Upper lobe of left lung (tissue), 6 donors: Measurements from ENCODE around the gene DIPK1A. TPM values are rescaled to one million over a fixed set of nuclear protein-coding genes. Genes with fewer than 3 reads are reported as not detected.

Experiments
- ATAC-seq, 2 donors: fragments of 200-7000 bp; cut with Tn5 transposase; one replicate each; pipeline ENCODE4 v1.9.1; 2022; ENCODE audit warnings: mild to moderate bottlenecking in 2 of 2, moderate library complexity in 2 of 2; ENCODE audit not compliant: low FRiP score in 2 of 2
- DNase-seq, 2 donors: peaks; one replicate each; pipeline ENCODE4 v3.0.0-alpha.2; 2019 to 2020
- H3K27ac ChIP-seq, 4 donors: fragments of 200-600 bp; sonication (generic); one replicate each; pipeline ENCODE4 v1.5.1; 2016 to 2019
- H3K27me3 ChIP-seq, 4 donors: fragments of 200-600 bp; sonication (generic); one replicate each; pipeline ENCODE4 v1.5.1; 2017 to 2019
- H3K36me3 ChIP-seq, 4 donors: fragments of 200-600 bp; sonication (generic); one replicate each; pipeline ENCODE4 v1.5.1; 2016 to 2019
- H3K4me1 ChIP-seq, 4 donors: fragments of 200-600 bp; sonication (generic); one replicate each; pipeline ENCODE4 v1.5.1; 2018 to 2019
- H3K4me3 ChIP-seq, 4 donors: fragments of 200-600 bp; sonication (generic); one replicate each; pipeline ENCODE4 v1.5.1; 2017 to 2019; ENCODE audit warnings: mild to moderate bottlenecking in 2 of 4, moderate library complexity in 1 of 4
- H3K9me3 ChIP-seq, 4 donors: fragments of 200-600 bp; sonication (generic); one replicate each; pipeline ENCODE4 v1.5.1; 2018 to 2019
- EP300 ChIP-seq, 4 donors: sonication (generic); formaldehyde crosslinking; IDR thresholded peaks; one replicate each; pipeline ENCODE4 v1.5.1; 2017; ENCODE audit warnings: antibody characterized with exemption in 4 of 4, control low read depth in 2 of 4
- POLR2A ChIP-seq, 4 donors: fragments of 450-650 bp; IDR thresholded peaks; one replicate each; pipeline ENCODE4 v1.5.1; 2016 to 2017; ENCODE audit warnings: antibody characterized with exemption in 4 of 4, mild to moderate bottlenecking in 2 of 4
- POLR2AphosphoS5 ChIP-seq, 2 donors: sonication (generic); formaldehyde crosslinking; IDR thresholded peaks; one replicate each; pipeline ENCODE4 v1.5.1; 2017; ENCODE audit warnings: antibody characterized with exemption in 2 of 2
- WGBS, 2 donors: methylation state at CpG; one replicate each; pipeline ENCODE4 v1.1.5; 2017 to 2018; 5-methylcytosine and 5-hydroxymethylcytosine counted together
- total RNA-seq, 6 donors: library from RNA; depleted of rRNA in 4 of 6; stranded (reverse); fragments of >200 nt in 4 of 6; gene quantifications; one replicate each; pipeline versions ENCODE4 v1.1.0 to v1.2.1, GENCODE V29; 2016 to 2021
- TF ChIP-seq, protein P1 (sequence below), 6 experiments: fragments of 450-650 bp in 4 of 6; fragments of 200-600 bp in 2 of 6; sonication (generic) in 2 of 6; IDR thresholded peaks; one replicate each; pipeline ENCODE4 v1.5.1; 2016 to 2019; ENCODE audit warnings: antibody characterized with exemption in 6 of 6
- donor health status: DM: no; HTN: no; CAD: no; lungs with moderate emphysema.
- donor health status: DM: no; HTN: yes; CAD: no; lungs with severe emphysema.

DIPK1A gene
- total RNA-seq, 6 donors from 2014 or later, result 2.8 to 15.2 (median 4.4) TPM

GRCh38 chr1:92998821-92999220 lies 37.6 kb upstream of the DIPK1A start:
- Histone ChIP-seq H3K27me3 (no peaks in the 10 kb centered on the region), H3K27ac (no peak overlapping the region), H3K9me3 (no peaks in the 10 kb centered on the region), H3K36me3 (no peaks in the 10 kb centered on the region), H3K4me1 (peaks cover 0 to 15% (median 11%) of the 10 kb centered on the region in 4 donors), H3K4me3 (no peak overlapping the region)
- WGBS, 2 donors, result 81 to 97% methylated on average over 4 to 5 of the region's 5 CpGs
- TF ChIP-seq, protein P1, sequence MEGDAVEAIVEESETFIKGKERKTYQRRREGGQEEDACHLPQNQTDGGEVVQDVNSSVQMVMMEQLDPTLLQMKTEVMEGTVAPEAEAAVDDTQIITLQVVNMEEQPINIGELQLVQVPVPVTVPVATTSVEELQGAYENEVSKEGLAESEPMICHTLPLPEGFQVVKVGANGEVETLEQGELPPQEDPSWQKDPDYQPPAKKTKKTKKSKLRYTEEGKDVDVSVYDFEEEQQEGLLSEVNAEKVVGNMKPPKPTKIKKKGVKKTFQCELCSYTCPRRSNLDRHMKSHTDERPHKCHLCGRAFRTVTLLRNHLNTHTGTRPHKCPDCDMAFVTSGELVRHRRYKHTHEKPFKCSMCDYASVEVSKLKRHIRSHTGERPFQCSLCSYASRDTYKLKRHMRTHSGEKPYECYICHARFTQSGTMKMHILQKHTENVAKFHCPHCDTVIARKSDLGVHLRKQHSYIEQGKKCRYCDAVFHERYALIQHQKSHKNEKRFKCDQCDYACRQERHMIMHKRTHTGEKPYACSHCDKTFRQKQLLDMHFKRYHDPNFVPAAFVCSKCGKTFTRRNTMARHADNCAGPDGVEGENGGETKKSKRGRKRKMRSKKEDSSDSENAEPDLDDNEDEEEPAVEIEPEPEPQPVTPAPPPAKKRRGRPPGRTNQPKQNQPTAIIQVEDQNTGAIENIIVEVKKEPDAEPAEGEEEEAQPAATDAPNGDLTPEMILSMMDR (IDR thresholded peaks at IDR 0.05), result no peak
- no peak for TF ChIP-seq POLR2A (IDR thresholded peaks at IDR 0.05)
- no peak for TF ChIP-seq EP300 (IDR thresholded peaks at IDR 0.05)
- no peak for TF ChIP-seq POLR2AphosphoS5 (IDR thresholded peaks at IDR 0.05)
- no peak for DNase-seq
- ATAC-seq, result no peak

DNA sequence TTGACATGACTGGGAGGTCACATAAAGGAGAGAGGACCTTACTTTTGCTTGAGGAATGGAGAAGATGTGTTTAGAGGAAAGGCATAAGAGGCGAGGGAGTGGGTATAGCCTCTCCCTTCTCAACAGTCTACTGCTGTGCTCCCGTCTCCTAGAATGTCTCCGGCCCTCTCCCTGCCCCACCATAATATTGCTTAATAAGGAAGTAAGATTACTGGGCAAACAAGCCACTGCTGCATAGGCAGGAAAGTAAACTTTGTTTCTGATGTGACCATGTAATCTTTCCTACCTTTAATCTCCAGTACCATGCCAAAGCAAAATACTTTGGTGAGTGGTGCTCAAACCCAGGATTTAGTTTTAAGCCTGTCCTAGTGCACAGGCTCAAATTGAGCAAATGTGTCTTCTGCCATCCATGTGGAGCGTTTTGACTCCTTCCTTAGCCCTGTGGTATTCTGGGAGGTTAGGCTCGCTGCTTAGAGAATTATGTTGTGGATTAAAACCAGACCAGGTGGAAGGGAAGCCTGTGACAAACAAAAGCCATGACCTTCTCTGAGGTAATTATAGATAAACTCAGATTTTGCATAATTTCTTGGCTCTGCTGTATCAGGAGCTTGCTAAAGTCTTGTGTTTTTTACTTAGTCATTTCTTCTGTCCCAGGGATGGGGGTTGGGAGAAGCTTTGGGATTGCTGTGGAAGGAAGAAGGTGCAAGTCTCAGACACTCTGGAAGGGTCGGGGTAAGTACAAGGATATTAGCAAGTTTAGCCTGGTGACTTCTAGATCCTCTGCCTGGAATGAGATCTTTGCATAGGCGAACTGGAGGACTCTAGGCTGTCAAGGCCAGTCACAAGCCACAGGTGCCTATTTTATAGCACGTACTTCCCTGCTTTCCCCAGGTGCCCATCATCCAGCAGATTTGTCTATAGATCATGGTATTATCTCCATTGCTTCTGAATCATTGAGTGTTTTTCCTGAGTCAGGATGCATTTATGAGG lies 34.5 kb upstream of the DIPK1A start:
- DNase-seq, result peak in 1 of 2 donors; percentile 52
- 51 to 69% methylated on average over 8 of the region's 8 CpGs for WGBS, 2 donors
- Histone ChIP-seq H3K4me3 (no peak overlapping the region), H3K27me3 (no peaks in the 10 kb centered on the region), H3K4me1 (peaks cover 0 to 12% (median 8%) of the 10 kb centered on the region in 4 donors), H3K36me3 (no peaks in the 10 kb centered on the region), H3K27ac (peak overlapping the region in 2 of 4 donors; percentile 9 to 57), H3K9me3 (no peaks in the 10 kb centered on the region)
- TF ChIP-seq POLR2AphosphoS5 (IDR thresholded peaks at IDR 0.05), result no peak
- no peak for TF ChIP-seq EP300 (IDR thresholded peaks at IDR 0.05)
- TF ChIP-seq POLR2A (IDR thresholded peaks at IDR 0.05), result no peak
- TF ChIP-seq, protein P1 (IDR thresholded peaks at IDR 0.05), result no peak
- peak; percentile 45 to 71 for ATAC-seq

DNA sequence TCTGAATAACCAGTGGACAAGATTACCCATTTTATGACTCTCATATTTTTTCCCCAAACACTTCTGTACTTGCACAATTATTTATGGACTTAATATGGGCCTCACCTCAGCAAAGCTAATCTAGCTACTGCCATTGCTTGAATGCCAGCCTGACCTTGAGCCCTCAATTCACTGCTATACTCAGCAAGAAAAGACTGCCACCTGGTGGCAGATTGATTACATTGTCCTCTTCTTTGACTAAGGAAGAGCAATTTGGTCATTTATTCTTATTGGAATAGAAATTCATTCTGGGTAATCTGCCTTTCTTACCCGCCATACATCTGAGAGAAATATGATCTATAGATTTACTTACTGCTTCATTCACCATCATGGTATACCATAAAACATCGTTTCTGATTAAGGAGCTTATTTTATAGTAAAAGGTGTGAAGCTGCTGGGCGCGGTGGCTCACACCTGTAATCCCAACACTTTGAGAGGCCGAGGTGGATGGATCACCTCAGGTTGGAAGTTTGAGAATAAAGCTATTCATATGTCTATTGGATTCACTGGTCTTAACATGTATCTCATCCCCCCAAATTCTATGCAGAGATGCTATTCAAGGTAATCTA lies 32.9 kb upstream of the DIPK1A start:
- no peak for TF ChIP-seq EP300 (IDR thresholded peaks at IDR 0.05)
- TF ChIP-seq, protein P1 (IDR thresholded peaks at IDR 0.05), result peak; percentile 60 to 92 (median 82)

DNA sequence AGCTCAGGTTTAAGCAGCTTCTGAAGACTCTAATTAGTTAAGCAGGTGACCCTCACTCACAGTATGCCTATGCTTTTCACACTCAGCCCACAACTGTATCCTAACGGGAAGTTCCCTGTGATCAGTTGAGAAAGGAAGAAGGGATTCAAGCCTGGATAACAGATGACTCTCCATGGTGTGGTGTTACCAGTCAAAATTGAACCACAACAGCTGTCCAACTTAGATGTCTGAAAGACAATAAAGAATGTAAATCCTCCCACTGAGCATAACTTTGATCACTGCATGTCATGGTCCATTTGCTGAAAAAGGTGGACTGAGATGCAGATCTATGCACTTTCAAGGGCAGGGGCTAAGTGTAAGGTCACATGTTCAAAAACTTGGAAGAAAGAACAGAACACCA lies 32.3 kb upstream of the DIPK1A start:
- H3K27me3 ChIP-seq, result no peaks in the 10 kb centered on the region
- H3K9me3 ChIP-seq, result no peaks in the 10 kb centered on the region
- no peak for DNase-seq
- H3K4me1 ChIP-seq, result peaks cover 0 to 2% (median 0%) of the 10 kb centered on the region in 4 donors
- no peak overlapping the region for H3K27ac ChIP-seq
- H3K4me3 ChIP-seq, result no peak overlapping the region
- no peaks in the 10 kb centered on the region for H3K36me3 ChIP-seq
- TF ChIP-seq EP300 (IDR thresholded peaks at IDR 0.05), result no peak
- TF ChIP-seq, protein P1 (IDR thresholded peaks at IDR 0.05), result no peak
- TF ChIP-seq POLR2AphosphoS5 (IDR thresholded peaks at IDR 0.05), result no peak
- WGBS, 2 donors, result 89 to 100% methylated on average over 1 of the region's 1 CpG
- no peak for ATAC-seq

More for the DNA sequence above, 32.9 kb upstream of the DIPK1A start:
- no peaks in the 10 kb centered on the region for H3K27me3 ChIP-seq
- DNase-seq (peak in 1 of 2 donors; percentile 77), ATAC-seq (peak; percentile 80 to 90)
- no peaks in the 10 kb centered on the region for H3K9me3 ChIP-seq
- 63% methylated on average over 5 of the region's 5 CpGs for WGBS, 2 donors
- no peak overlapping the region for H3K4me3 ChIP-seq
- H3K36me3 ChIP-seq, result no peaks in the 10 kb centered on the region
- no peak overlapping the region for H3K27ac ChIP-seq
- H3K4me1 ChIP-seq, result peaks cover 0 to 2% (median 0%) of the 10 kb centered on the region in 4 donors
